B cell (primary cell): ENCODE results near the gene HECTD2. TPM values are rescaled to one million over a fixed set of nuclear protein-coding genes. Genes with fewer than 3 reads are reported as not detected.

Source experiments
- ATAC-seq: fragments of 200-7000 bp; cut with Tn5 transposase; one replicate; pipeline ENCODE4 v1.10.0; 2021; ENCODE audit warnings: low read depth, mild to moderate bottlenecking, moderate number of reproducible peaks, moderate library complexity
- CTCF ChIA-PET: fragments of 350-600 bp; sonication (Branson Sonifier 250); formaldehyde crosslinking; loops from one replicate; lab custom pipeline; 2021; ENCODE audit warnings: antibody characterized with exemption, inconsistent platforms; lab: Charles Lee
- POLR2A ChIA-PET: fragments of 350-600 bp; sonication (Branson Sonifier 250); formaldehyde crosslinking; loops from one replicate; lab custom pipeline; 2021; ENCODE audit warnings: antibody characterized with exemption; lab: Charles Lee
- DNase-seq: peaks from one replicate; pipeline ENCODE4 v3.0.0; 2013
- H2AFZ ChIP-seq: 2 replicates; pipeline ENCODE4 v1.6.1; 2012; ENCODE audit warnings: mild to moderate bottlenecking, low read depth, low read length; ENCODE audit not compliant: insufficient read depth, poor library complexity, severe bottlenecking
- H3K27ac ChIP-seq, 2 donors: 1 replicate in 1 of 2; 2 replicates in 1 of 2; pipeline ENCODE4 v1.5.1; 2012 to 2013; ENCODE audit warnings: low read length in 2 of 2, mild to moderate bottlenecking in 2 of 2, moderate library complexity in 1 of 2
- H3K27me3 ChIP-seq, 4 experiments: fragments of 200-600 bp in 1 of 4; sonication (generic) in 1 of 4; replicated peaks in 1 of 4; 1 replicate in 2 of 4; 2 replicates in 2 of 4; pipeline versions ENCODE4 v1.6.1 to v1.7.0; 2013 to 2016; ENCODE audit warnings: low read length in 3 of 4, mild to moderate bottlenecking in 2 of 4, mixed read lengths in 1 of 4, moderate library complexity in 1 of 4; ENCODE audit not compliant: insufficient read depth in 4 of 4, control insufficient read depth in 3 of 4; ENCODE audit errors: control extremely low read depth in 1 of 4
- H3K36me3 ChIP-seq, 2 experiments: replicated peaks in 1 of 2; 1 replicate in 1 of 2; 2 replicates in 1 of 2; pipeline versions ENCODE4 v1.6.1 to v1.7.1; 2013; ENCODE audit warnings: low read length in 1 of 2; ENCODE audit not compliant: insufficient read depth in 2 of 2, control insufficient read depth in 1 of 2; ENCODE audit errors: control extremely low read depth in 1 of 2, extremely low read depth in 1 of 2
- H3K4me1 ChIP-seq, 2 donors: fragments of 200-600 bp in 1 of 2; sonication (generic) in 1 of 2; 1 replicate in 1 of 2; 2 replicates in 1 of 2; pipeline versions ENCODE4 v1.5.1 to v1.6.1; 2013 to 2017; ENCODE audit warnings: low read length in 2 of 2; ENCODE audit not compliant: control insufficient read depth in 2 of 2, insufficient read depth in 2 of 2
- H3K4me2 ChIP-seq: replicated peaks from 2 replicates; pipeline ENCODE3; 2012; ENCODE audit warnings: mild to moderate bottlenecking, low read depth, low read length; ENCODE audit not compliant: poor library complexity, severe bottlenecking
- H3K4me3 ChIP-seq, 5 experiments: fragments of 200-600 bp in 1 of 5; sonication (generic) in 1 of 5; 1 replicate in 3 of 5; 2 replicates in 2 of 5; pipeline versions ENCODE4 v1.5.1 to v1.7.0; 2011 to 2016; ENCODE audit warnings: low read length in 4 of 5, mild to moderate bottlenecking in 4 of 5, low read depth in 2 of 5, control low read depth in 1 of 5, moderate library complexity in 1 of 5; ENCODE audit not compliant: insufficient read depth in 1 of 5; ENCODE audit errors: control extremely low read depth in 1 of 5, extremely low read depth in 1 of 5
- H3K79me2 ChIP-seq: fragments of 200-600 bp; sonication (generic); one replicate; pipeline ENCODE4 v1.6.0; 2016; ENCODE audit warnings: low read length; ENCODE audit not compliant: control insufficient read depth, insufficient read depth
- H3K9ac ChIP-seq: fragments of 200-600 bp; sonication (generic); 2 replicates; pipeline ENCODE4 v1.6.1; 2017; ENCODE audit warnings: mild to moderate bottlenecking, low read length, moderate library complexity
- H3K9me3 ChIP-seq, 3 donors: one replicate each; pipeline versions ENCODE4 v1.6.1 to v1.7.1; 2013; ENCODE audit warnings: low read length in 2 of 3; ENCODE audit not compliant: control insufficient read depth in 2 of 3, insufficient read depth in 1 of 3; ENCODE audit errors: control extremely low read depth in 1 of 3
- H4K20me1 ChIP-seq: 2 replicates; pipeline ENCODE4 v1.6.0; 2012; ENCODE audit warnings: mild to moderate bottlenecking, low read length; ENCODE audit not compliant: insufficient read depth, control insufficient read depth, poor library complexity, severe bottlenecking
- H3K27ac Mint-ChIP-seq: one replicate; pipeline ENCODE4 v1.8.0; 2021; ENCODE audit warnings: mixed read lengths
- H3K27me3 Mint-ChIP-seq: one replicate; pipeline ENCODE4 v1.8.0; 2021; ENCODE audit warnings: mixed read lengths
- H3K4me1 Mint-ChIP-seq: one replicate; pipeline ENCODE4 v1.8.0; 2021; ENCODE audit warnings: mixed read lengths
- H3K4me3 Mint-ChIP-seq: one replicate; pipeline ENCODE4 v1.8.0; 2021; ENCODE audit warnings: mixed read lengths
- H3K9me3 Mint-ChIP-seq: one replicate; pipeline ENCODE4 v1.8.0; 2022; ENCODE audit warnings: mixed read lengths; ENCODE audit not compliant: insufficient read depth
- EZH2 ChIP-seq: IDR thresholded peaks from 2 replicates; pipeline ENCODE4 v1.6.1; 2012; ENCODE audit warnings: borderline replicate concordance, low read depth, mild to moderate bottlenecking, moderate library complexity, low read length; ENCODE audit not compliant: insufficient read depth, poor library complexity, severe bottlenecking
- WGBS: methylation state at CpG from one replicate; pipeline ENCODE4 v1.1.5; 2013; ENCODE audit warnings: missing lambda C conversion rate; ENCODE audit not compliant: insufficient coverage; 5-methylcytosine and 5-hydroxymethylcytosine counted together
- intact Hi-C: fragments of 100-400 bp; cut with micrococcal nuclease; formaldehyde crosslinking; loops from one replicate; pipeline ENCODE4 v1.10.0; 2022
- polyA plus RNA-seq: library from polyadenylated mRNA; depleted of rRNA; stranded (reverse); fragments of >200 nt; gene quantifications from 2 replicates; pipeline ENCODE4 v1.2.3, GENCODE V29; 2012
- total RNA-seq, 2 donors: library from RNA; stranded (reverse); fragments of 120-200 nt in 1 of 2; gene quantifications; 1 replicate in 1 of 2; 2 replicates in 1 of 2; pipeline versions ENCODE4 v1.2.3 to v1.2.4, GENCODE V29; 2013 to 2022
- TF ChIP-seq, protein P1 (sequence below): fragments of 200-600 bp; IDR thresholded peaks from one replicate; pipeline ENCODE4 v1.8.0; 2022; ENCODE audit warnings: antibody characterized with exemption, mild to moderate bottlenecking

Gene HECTD2
- total and polyA plus RNA-seq, 2 donors (not counting 1 experiment from before 2014, with no cell fraction given), result 2.9 to 7.9 TPM

- Histone ChIP-seq H3K4me3 (no peak overlapping the region), H3K27ac (no peak overlapping the region), H3K4me2 (no peak overlapping the region), H3K27me3 (no peaks in the 10 kb centered on the region), H2AFZ (no peak overlapping the region), H3K4me1 (no peaks in the 10 kb centered on the region), H3K36me3 (no peaks in the 10 kb centered on the region), H3K79me2 (no peaks in the 10 kb centered on the region), H4K20me1 (no peaks in the 10 kb centered on the region), H3K9me3 (no peaks in the 10 kb centered on the region), H3K9ac (no peak overlapping the region)
- TF ChIP-seq EZH2, result no peak
- TF ChIP-seq, protein P1, sequence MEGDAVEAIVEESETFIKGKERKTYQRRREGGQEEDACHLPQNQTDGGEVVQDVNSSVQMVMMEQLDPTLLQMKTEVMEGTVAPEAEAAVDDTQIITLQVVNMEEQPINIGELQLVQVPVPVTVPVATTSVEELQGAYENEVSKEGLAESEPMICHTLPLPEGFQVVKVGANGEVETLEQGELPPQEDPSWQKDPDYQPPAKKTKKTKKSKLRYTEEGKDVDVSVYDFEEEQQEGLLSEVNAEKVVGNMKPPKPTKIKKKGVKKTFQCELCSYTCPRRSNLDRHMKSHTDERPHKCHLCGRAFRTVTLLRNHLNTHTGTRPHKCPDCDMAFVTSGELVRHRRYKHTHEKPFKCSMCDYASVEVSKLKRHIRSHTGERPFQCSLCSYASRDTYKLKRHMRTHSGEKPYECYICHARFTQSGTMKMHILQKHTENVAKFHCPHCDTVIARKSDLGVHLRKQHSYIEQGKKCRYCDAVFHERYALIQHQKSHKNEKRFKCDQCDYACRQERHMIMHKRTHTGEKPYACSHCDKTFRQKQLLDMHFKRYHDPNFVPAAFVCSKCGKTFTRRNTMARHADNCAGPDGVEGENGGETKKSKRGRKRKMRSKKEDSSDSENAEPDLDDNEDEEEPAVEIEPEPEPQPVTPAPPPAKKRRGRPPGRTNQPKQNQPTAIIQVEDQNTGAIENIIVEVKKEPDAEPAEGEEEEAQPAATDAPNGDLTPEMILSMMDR, result no peak
- no CpG with 5 or more reads among the region's 4 CpGs for WGBS
- H3K27me3 Mint-ChIP-seq, result peaks cover 9% of the 10 kb centered on the region
- H3K4me3 Mint-ChIP-seq, result no peak overlapping the region
- peaks cover 2% of the 10 kb centered on the region for H3K9me3 Mint-ChIP-seq
- no peak for DNase-seq
- intact Hi-C loops, result no loop called here
- no peak overlapping the region for H3K27ac Mint-ChIP-seq
- CTCF ChIA-PET, result no interaction called here
- ATAC-seq, result no peak
- H3K4me1 Mint-ChIP-seq, result no peaks in the 10 kb centered on the region
- POLR2A ChIA-PET, result no interaction called here
These were observed 126.0 kb downstream of the HECTD2 start for GRCh38 chr10:91536111-91536510.

- Histone ChIP-seq H3K27ac (no peak overlapping the region), H3K4me3 (no peak overlapping the region), H3K9me3 (no peaks in the 10 kb centered on the region), H3K79me2 (no peaks in the 10 kb centered on the region), H3K4me2 (no peak overlapping the region), H3K9ac (no peak overlapping the region), H3K36me3 (no peaks in the 10 kb centered on the region), H2AFZ (no peak overlapping the region), H3K27me3 (no peaks in the 10 kb centered on the region), H4K20me1 (no peaks in the 10 kb centered on the region), H3K4me1 (no peaks in the 10 kb centered on the region)
- ATAC-seq (no peak), DNase-seq (no peak)
- no peak for TF ChIP-seq EZH2
- TF ChIP-seq, protein P1, result no peak
- ChIA-PET POLR2A (no interaction called here), CTCF (no interaction called here)
- 85% methylated on average over 2 of the region's 2 CpGs for WGBS
- intact Hi-C loops, result no loop called here
- Mint-ChIP-seq H3K27me3 (peaks cover 11% of the 10 kb centered on the region), H3K27ac (no peak overlapping the region), H3K4me1 (no peaks in the 10 kb centered on the region), H3K4me3 (no peak overlapping the region), H3K9me3 (peaks cover 2% of the 10 kb centered on the region)
These were observed 126.6 kb downstream of the HECTD2 start for GRCh38 chr10:91536733-91537132.
